ENCODE results near the gene IFNL4.
"Not testable (repeated sequence)": the region's sequence is repeated elsewhere in the genome, so short reads cannot be mapped to it uniquely, and the experiment has no call there.

Gene IFNL4

DNA sequence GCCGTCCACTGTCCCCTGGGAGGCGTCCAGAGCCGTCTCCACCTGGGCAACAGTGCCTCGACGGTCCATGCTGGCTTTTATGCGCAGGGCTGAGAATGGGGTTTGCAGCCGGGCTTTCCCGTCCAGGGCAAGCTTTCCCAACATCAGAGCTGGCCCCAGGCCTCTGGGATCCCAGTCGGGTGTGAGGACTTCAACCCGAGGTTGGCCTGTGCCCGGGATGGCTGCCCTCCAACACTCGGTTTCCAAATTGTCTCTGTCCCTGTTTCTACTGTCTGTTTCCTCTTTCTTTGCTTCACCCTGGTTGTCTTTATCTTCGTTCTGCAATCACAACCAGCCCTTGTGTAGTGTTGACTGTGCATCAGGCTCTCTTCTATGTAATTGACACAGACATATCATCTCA lies at the start of gene IFNL4:
TSS of gene IFNL4 (minus strand) at position 51 of the 400 bp plus-strand sequence.
- no peak for DNase-seq (ENCODE audit: low read depth)

GRCh38 chr19:39297931-39298634 lies 49.4 kb upstream of the IFNL4 start:
- DNase-seq (ENCODE audit: low read depth) = no peak

GRCh38 chr19:39296906-39297305 lies 48.2 kb upstream of the IFNL4 start:
- no peak for DNase-seq (ENCODE audit: low read depth)

DNA sequence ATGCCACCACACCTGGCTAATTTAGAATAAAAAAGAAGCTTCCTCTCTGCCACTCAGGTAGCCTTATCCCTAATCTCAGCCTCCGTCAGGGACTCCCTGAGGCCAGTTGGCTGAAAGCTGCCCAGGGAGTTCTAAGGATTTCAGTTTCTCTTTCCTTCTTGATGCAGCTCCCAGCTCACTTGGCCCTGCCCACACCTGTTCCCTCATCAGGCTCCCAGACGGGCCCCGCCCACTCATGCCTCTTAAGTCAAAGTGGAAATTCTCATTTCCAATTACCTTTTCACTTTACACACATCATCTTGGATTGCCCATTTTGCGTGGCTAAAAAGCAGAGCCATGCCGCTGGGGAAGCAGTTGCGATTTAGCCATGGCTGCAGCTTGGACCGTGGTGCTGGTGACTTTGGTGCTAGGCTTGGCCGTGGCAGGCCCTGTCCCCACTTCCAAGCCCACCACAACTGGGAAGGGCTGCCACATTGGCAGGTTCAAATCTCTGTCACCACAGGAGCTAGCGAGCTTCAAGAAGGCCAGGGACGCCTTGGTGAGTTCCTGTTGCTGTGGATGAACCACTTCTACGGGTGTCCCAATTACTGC lies 47.5 kb upstream of the IFNL4 start, which contains the start of gene IFNL1:
TSS of gene IFNL1 (plus strand) at position 353 of the 591 bp plus-strand sequence. CDS start at position 368, 15 bp downstream.
- no peak for DNase-seq (ENCODE audit: low read depth)

GRCh38 chr19:39293394-39293793 lies 44.7 kb upstream of the IFNL4 start:
- no peak for DNase-seq (ENCODE audit: low read depth)

- DNase-seq (ENCODE audit: low read depth) = no peak
Measured at GRCh38 chr19:39284032-39284431, 35.4 kb upstream of the IFNL4 start.

- DNase-seq (ENCODE audit: low read depth) = no peak
Measured at GRCh38 chr19:39282021-39282420, 33.4 kb upstream of the IFNL4 start.

DNA sequence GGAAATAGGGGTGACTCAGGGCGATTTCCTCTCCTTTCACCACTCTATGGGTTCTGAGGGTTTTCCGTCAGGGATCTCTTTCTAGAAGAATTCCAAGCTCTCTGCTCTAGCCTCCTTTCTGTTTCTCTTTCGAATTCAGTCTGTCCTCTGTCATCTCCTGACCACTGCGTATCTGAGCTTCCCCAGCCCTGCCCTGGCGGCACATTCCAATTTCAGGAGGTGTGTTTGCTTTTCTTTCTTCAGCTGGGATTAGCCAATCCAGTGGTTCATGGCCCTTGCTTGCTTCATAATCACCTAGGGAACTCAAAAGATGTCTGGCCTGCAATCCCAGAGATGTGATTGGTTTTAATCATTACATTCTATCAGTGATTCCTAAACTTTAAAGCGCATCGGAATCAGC lies 28.9 kb upstream of the IFNL4 start:
- DNase-seq (ENCODE audit: low read depth) = no peak

DNA sequence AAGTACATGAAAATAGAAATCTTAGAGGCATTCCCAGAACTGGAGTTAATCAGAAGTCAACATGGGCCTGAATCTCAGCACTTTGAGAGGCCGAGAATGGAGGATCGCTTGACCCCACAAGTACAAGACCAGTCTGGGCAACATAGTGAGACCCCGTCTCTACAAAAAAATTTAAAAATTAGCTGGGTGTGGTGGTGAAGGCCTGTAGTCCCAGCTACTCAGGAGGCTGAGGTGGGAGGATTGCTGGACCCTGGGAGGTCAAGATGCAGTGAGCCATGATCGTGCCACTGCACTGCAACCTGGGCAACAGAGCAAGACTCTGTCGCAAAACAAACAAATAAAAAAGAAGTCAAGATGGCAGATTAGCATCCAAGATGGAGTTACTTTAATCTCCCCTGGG lies 28.1 kb upstream of the IFNL4 start:
- no peak for DNase-seq (ENCODE audit: low read depth)

- no peak for DNase-seq (ENCODE audit: low read depth)
Measured at GRCh38 chr19:39275578-39275977, 26.9 kb upstream of the IFNL4 start.

DNA sequence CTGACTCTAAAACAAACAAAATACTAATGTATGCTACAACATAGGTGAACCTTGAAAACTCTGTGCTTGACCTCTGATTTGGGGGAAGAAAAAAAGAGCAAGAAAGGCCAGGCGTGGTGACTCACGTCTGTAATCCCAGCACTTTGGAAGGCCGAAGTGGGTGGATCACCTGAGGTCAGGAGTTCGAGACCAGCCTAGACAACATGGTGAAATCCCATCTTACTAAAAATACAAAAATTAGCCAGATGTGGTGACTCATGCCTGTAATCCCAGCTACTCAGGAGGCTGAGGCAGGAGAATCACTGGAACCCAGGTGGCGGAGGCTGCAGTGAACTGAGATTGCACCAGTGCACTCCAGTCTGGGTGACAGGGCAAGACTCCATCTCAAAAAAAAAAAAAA lies 25.2 kb upstream of the IFNL4 start:
- not testable (repeated sequence) for DNase-seq (ENCODE audit: low read depth)

DNA sequence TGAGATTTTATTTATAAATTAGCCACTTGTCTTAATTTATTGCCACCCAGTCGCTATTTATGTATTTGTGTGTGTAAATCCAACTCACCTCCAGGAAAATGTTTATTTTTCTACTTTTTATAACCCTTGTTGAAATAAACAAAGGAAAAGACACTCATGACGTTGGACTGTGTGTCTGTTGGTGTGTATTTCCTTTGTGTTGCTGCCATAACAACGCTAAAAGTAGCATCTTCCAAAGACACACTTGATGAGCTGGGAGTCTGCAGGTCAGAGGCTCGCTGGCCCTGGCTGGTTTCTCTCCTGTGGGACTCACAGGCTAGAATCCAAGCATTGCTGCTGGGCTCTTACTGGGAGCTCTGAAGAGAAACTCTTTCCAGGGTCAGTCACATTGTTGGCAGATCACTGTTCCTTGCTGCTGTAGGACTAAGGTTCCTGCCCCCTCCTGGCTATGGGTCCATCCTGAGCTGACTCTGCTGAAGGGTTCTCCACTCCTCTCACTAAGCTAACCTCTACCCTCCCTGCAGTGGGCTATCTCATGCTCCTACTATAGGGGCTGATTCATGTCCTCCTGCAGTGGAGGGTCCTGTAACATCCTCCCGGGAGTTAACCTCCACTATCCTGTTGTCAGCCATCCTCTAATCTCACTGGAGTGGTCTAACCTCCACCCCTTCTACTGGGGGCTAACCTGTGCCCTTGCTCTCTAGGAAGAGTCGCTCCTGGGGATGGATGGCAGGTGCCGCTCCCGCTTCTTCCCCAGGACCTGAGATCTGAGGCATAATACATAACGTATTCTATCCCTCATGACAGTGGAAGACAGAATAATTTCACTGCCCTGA lies 21.6 kb upstream of the IFNL4 start:
- no peak for DNase-seq (ENCODE audit: low read depth)

- not testable (repeated sequence) for DNase-seq (ENCODE audit: low read depth)
Measured at GRCh38 chr19:39269369-39269768, 20.7 kb upstream of the IFNL4 start.

DNA sequence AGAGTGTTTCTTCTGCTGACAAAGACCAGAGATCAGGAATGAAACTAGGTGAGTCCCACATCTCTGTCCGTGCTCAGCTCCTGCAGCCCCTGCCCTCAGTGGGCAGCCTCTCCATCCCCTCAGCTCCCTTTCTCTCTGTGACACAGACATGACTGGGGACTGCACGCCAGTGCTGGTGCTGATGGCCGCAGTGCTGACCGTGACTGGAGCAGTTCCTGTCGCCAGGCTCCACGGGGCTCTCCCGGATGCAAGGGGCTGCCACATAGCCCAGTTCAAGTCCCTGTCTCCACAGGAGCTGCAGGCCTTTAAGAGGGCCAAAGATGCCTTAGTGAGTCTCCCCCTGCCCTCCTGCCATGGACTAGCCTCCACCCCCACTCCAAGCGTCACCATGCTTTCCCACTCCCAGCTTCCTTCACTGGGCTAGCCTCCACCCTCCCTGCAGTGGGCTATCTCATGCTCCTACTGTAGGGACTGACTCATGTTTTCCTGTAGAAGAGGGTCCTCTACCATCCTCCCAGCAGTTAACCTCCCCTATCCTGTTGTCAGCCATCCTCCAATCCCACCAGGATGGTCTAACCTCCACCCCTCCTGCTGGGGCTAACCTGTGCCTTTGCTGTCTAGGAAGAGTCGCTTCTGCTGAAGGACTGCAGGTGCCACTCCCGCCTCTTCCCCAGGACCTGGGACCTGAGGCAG lies 20.0 kb upstream of the IFNL4 start:
- not testable (repeated sequence) for DNase-seq (ENCODE audit: low read depth)

- DNase-seq (ENCODE audit: low read depth) = not testable (repeated sequence)
Measured at GRCh38 chr19:39268085-39268484, 19.4 kb upstream of the IFNL4 start, which contains the start of gene IFNL2. Gene IFNL2, plus strand, starts transcription at chr19:39268396. Its CDS starts 173 bp downstream, at chr19:39268569.

GRCh38 chr19:39265321-39265916 lies 16.8 kb upstream of the IFNL4 start:
- no peak for DNase-seq (ENCODE audit: low read depth)

- DNase-seq (ENCODE audit: low read depth) = no peak
Measured at GRCh38 chr19:39264306-39265290, 15.9 kb upstream of the IFNL4 start.

GRCh38 chr19:39263912-39264305 lies 15.3 kb upstream of the IFNL4 start:
- no peak for DNase-seq (ENCODE audit: low read depth)

GRCh38 chr19:39262496-39262895 lies 13.8 kb upstream of the IFNL4 start:
- DNase-seq (ENCODE audit: low read depth) = no peak

- no peak for DNase-seq (ENCODE audit: low read depth)
Measured at GRCh38 chr19:39261704-39262103, 13.0 kb upstream of the IFNL4 start.
